Activated T-helper 2 cell treated with anti-CD3 and anti-CD28 coated beads, Interferon-gamma antibody, Interleukin-2, Interleukin-4, amounts not matched to agents 10 μg/mL and 5 μg/mL and 100 μg/mL, durations not matched to agents 14 hours and 24 hours and 36 hours (primary cell): Measurements from ENCODE around the gene PPIB. TPM values are rescaled to one million over a fixed set of nuclear protein-coding genes. Genes with fewer than 3 reads are reported as not detected.
A peak's percentile ranks its signal among the peaks of the same experiment; 100 is the strongest.

Experiments
- DNase-seq: peaks from one replicate; pipeline ENCODE4 v3.0.0; 2021; ENCODE audit warnings: low spot score
- H3K27ac Mint-ChIP-seq: one replicate; pipeline ENCODE4 v1.8.0; 2021; ENCODE audit warnings: mixed read lengths
- H3K27me3 Mint-ChIP-seq: one replicate; pipeline ENCODE4 v1.8.0; 2021; ENCODE audit warnings: low read depth, mixed read lengths
- H3K36me3 Mint-ChIP-seq: one replicate; pipeline ENCODE4 v1.8.0; 2021; ENCODE audit warnings: low read depth, mixed read lengths
- H3K4me1 Mint-ChIP-seq: one replicate; pipeline ENCODE4 v1.8.0; 2021; ENCODE audit warnings: low read depth, mixed read lengths
- H3K4me3 Mint-ChIP-seq: one replicate; pipeline ENCODE4 v1.8.0; 2021; ENCODE audit warnings: low read depth, mild to moderate bottlenecking, moderate library complexity, mixed read lengths
- H3K9me3 Mint-ChIP-seq: one replicate; pipeline ENCODE4 v1.8.0; 2021; ENCODE audit warnings: mixed read lengths
- intact Hi-C: fragments of 100-400 bp; cut with micrococcal nuclease; formaldehyde crosslinking; loops from one replicate; pipeline ENCODE4 v1.15.1; 2023
- total RNA-seq: library from RNA; stranded (reverse); gene quantifications from 2 replicates; pipeline ENCODE4 v1.2.3, GENCODE V29; 2022

PPIB gene
- total RNA-seq, 1 donor from 2014 or later, result 465 TPM

DNA sequence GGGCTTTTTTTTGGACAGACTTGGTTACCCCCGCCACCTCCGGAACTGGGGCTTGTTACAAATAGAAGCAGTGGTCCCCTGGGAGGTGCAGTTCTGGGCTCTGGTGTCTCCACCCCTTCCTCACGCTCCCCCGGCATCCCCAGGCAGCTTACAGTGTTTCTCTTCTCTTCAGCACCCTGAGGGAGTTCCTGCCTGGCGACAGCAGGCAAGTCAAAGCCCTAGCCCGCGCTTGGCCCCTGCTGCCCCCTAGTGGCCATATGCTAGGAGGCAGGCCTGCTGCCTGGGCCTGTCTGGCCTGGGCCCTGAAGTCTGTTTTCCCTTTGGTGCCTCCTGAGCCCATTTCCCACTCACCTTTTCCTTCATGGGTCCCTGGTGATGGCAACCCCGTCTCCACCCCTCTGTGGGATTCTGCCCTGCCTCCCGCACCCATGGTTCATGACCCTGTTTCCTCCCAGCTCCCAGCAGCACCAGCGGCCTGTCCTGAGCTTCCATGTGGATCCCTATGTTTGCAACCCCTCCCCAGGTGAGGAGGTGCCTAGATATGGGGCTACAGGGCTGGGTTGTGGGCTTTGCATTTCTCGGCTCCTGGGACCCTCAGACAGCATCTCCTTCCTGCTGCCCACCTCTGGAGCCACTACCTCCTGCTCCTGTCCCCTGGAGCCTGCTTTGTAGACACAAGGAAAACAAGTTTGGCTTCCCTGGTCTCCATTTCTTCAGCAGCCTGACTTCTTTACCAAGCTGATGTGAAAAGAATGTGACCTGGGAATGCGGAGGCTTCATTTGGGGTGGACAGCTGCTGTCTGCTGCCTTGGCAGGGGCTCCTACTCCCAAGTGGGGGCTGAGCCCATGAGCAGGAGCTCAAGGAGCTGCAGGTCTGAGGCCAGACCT, 9.1 kb downstream of the PPIB start:
- Mint-ChIP-seq H3K27me3 (peaks cover 7% of the 10 kb centered on the region), H3K4me3 (peak overlapping the region; percentile 67), H3K36me3 (peaks cover 44% of the 10 kb centered on the region), H3K27ac (no peak overlapping the region), H3K4me1 (peaks cover 25% of the 10 kb centered on the region), H3K9me3 (no peaks in the 10 kb centered on the region)
- intact Hi-C loops, result loop anchor here (2.0 to 10.0 kb wide), 2 partner anchors 59 to 259 kb away; partner anchors contain the start of gene SNX1
- DNase-seq, result peak; percentile 85

DNA sequence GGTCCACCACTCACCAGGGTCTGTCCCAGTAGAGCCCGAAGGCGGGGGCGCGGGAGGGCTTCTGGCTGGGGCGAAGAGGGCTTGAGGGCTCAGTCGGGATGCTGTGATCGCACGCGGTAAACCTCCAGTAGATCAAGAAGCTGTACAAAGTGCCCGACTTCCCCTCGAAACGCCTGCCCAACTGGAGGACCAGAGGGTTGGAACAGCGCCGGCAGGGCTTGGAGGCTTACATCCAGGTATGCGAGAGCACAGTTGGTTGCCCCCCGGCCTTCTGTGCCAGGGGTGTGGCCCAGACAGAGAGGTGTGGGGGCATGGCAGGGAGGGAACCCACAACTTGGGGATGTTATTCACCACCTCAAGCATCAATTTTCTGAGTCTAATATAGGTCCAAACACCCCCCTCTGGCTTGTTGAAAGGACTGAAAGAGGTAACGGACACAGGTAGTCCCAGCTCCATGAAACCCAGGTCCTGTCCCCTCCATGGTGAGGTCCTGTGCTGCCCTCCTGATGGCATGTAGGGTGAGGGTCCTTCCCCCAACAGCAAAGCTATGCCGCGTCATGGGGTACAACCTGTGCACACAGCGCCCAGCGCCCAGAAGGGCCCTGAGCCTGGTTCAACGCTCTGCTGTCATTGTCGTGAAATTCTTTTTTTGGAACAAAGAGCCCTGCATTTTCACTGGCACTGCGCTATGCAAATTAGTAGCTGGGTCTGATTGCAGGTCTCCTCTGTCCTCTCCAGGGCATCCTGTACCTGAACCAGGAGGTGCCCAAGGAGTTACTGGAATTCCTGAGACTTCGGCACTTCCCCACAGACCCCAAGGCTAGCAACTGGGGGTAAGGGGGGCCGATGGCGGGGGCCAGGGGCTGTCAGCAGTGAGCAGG, 10.1 kb downstream of the PPIB start:
- H3K27ac Mint-ChIP-seq, result no peak overlapping the region
- H3K27me3 Mint-ChIP-seq, result peaks cover 7% of the 10 kb centered on the region
- peak overlapping the region; percentile 67 for H3K4me3 Mint-ChIP-seq
- H3K4me1 Mint-ChIP-seq, result peaks cover 17% of the 10 kb centered on the region
- no peaks in the 10 kb centered on the region for H3K9me3 Mint-ChIP-seq
- intact Hi-C loops, result loop anchor here (2.0 to 10.0 kb wide), 2 partner anchors 58 to 258 kb away; partner anchors contain the start of gene SNX1
- DNase-seq, result no peak
- peaks cover 34% of the 10 kb centered on the region for H3K36me3 Mint-ChIP-seq

DNA sequence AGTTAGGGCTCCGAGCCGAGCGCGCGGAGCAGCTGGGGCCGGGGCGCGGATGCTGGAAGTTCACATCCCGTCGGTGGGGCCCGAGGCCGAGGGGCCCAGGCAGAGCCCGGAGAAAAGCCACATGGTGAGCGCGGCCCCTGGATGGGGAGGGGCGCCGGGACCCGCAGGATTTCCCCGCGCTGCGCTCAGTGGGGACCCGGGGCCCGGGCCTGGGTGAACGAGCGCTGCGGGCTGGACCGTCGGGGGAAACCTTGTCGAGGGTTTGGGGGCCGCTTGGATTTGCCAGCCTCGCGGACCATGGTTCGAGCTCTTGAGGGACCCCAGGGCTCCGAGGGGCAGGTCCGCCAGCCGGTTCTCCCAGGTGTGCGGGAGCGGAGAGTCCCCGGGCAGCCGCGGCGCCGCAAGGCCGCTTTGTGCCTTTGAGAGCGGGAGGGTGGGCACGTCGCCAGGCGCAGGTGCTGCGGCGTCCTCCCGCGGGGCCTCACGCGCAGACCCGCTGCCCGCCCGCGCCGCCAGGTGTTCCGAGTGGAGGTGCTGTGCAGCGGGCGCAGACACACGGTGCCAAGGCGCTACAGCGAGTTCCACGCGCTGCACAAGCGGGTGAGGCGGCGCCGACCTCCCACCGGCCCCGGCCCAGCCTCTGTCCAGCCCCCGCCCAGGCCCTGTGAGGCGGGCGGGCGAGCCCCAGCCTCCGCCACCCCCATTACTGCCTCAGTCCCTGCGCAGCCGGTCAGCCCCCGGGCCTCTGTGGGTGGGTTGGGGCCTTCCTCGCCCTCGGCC, 10.9 kb downstream of the PPIB start, which contains the start of gene SNX22:
TSS of gene SNX22 (plus strand) at position 5 of the 780 bp plus-strand sequence. CDS start at position 50, 45 bp downstream.
- H3K4me3 Mint-ChIP-seq, result peak within 1 kb of the TSS; percentile 79
- intact Hi-C loops, result loop anchor here (2.0 to 10.0 kb wide), 2 partner anchors 57 to 257 kb away; partner anchors contain the start of gene SNX1
- H3K27ac Mint-ChIP-seq, result no peak within 1 kb of the TSS
- H3K36me3 Mint-ChIP-seq, result peaks cover 25% of the 10 kb centered on the region
- H3K9me3 Mint-ChIP-seq, result no peaks in the 10 kb centered on the region
- H3K4me1 Mint-ChIP-seq, result peaks cover 15% of the 10 kb centered on the region
- DNase-seq, result no peak
- H3K27me3 Mint-ChIP-seq, result peaks cover 7% of the 10 kb centered on the region

DNA sequence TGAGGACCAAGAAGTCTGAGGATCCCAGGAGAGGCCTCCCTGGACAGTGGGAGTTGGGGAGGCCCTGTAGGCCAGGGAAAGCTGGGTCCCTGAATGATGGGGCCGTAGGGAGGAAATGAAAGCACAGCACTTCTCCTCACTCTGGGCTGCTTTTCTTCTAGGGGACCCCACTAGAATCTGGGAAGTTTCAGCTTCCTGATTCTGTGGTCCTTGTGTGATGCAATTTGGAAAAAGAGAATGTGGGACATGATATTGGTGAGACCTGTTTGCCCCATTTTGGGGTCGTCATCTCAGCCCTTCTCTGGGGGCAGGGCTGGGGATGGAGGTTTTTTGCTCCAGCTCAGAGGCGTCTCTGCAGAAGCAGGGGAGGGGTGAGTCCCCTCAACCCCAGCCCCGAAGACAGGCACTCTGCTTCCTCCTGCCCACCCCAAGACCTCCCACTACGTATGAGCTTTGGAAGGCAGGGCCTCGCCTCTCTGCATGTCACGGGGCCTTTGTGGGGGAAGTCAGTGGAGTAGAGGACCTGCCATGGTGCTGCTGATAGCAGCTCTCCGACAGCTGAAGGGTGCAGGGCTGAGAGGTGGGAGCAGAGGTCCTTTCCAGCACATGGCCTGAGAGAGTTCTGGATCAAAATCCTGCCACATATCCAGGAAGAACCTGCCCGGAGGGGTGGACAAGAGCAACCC, 12.8 kb downstream of the PPIB start:
- peaks cover 8% of the 10 kb centered on the region for H3K36me3 Mint-ChIP-seq
- peaks cover 7% of the 10 kb centered on the region for H3K27me3 Mint-ChIP-seq
- peak overlapping the region; percentile 17 for H3K4me3 Mint-ChIP-seq
- intact Hi-C loops, result loop anchor here (10.0 kb wide), 1 partner anchor 255 kb away; no protein-coding TSS in a partner anchor
- H3K27ac Mint-ChIP-seq, result no peak overlapping the region
- no peaks in the 10 kb centered on the region for H3K9me3 Mint-ChIP-seq
- H3K4me1 Mint-ChIP-seq, result peaks cover 13% of the 10 kb centered on the region
- DNase-seq, result no peak

DNA sequence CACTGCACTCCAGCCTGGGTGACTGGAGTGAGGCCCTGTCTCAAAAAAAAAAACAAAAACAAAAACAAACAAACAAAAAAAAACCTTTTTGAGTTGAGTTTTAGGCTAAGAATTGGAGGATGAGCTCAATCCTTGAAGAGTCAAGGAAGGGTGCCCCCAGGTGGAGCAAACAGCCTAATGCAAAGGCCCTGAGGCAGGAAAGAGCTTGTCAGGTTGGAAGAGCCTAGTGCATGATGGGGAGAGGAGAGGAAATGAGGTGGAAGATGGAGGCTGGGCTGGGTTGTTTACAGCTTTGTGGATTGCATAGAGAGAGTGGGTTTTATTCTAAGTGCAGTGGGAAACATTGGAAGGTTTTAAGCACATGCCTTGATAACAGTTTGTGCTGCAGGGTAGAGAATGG, 13.4 kb downstream of the PPIB start:
- H3K4me1 Mint-ChIP-seq, result peaks cover 13% of the 10 kb centered on the region
- no peaks in the 10 kb centered on the region for H3K9me3 Mint-ChIP-seq
- H3K36me3 Mint-ChIP-seq, result peaks cover 5% of the 10 kb centered on the region
- H3K27ac Mint-ChIP-seq, result peak overlapping the region; percentile 58
- H3K4me3 Mint-ChIP-seq, result peak overlapping the region; percentile 17
- no peak for DNase-seq
- intact Hi-C loops, result no loop called here
- H3K27me3 Mint-ChIP-seq, result peaks cover 7% of the 10 kb centered on the region

DNA sequence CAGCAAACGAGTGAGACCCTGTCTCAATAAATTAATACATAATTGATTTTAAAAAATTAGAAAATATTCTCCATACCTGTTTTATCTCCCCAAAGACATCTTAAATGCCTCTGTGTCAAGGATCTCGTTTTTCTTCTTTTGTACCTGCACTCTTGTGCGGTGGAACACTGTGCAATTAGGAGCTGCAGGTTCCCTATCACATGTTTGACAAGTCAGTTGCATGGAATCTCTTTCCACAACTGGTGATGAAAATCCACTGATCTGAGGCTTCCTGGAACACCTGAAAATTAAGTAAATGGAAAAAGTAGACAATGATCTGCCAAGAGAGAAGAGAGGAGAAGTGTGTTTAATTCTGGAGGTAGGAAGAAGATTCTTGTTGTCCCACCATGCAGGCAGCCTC, 14.2 kb downstream of the PPIB start:
- Mint-ChIP-seq H3K4me3 (no peak overlapping the region), H3K9me3 (no peaks in the 10 kb centered on the region), H3K27ac (no peak overlapping the region), H3K4me1 (peaks cover 13% of the 10 kb centered on the region), H3K36me3 (peaks cover 3% of the 10 kb centered on the region), H3K27me3 (peaks cover 7% of the 10 kb centered on the region)
- intact Hi-C loops, result no loop called here
- DNase-seq, result no peak

DNA sequence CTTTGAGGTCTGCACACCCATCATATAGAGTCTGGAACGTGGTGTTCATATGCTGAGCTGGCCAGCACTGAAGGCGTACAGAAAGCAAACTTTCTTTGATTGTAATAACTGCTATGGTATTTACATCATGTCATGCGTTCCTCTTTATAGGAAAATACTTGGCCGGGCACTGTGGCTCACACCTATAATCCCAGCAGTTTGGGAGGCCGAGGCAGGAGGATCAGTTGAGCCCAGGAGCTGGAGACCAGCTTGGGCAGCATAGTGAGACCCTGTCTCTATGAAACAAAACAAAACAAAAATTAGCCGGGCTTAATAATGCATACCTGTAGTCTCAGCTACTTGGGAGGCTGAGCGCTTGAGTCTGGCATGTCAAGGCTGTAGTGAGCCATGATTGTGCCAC, 14.7 kb downstream of the PPIB start:
- no peaks in the 10 kb centered on the region for H3K9me3 Mint-ChIP-seq
- H3K4me3 Mint-ChIP-seq, result no peak overlapping the region
- H3K36me3 Mint-ChIP-seq, result no peaks in the 10 kb centered on the region

DNA sequence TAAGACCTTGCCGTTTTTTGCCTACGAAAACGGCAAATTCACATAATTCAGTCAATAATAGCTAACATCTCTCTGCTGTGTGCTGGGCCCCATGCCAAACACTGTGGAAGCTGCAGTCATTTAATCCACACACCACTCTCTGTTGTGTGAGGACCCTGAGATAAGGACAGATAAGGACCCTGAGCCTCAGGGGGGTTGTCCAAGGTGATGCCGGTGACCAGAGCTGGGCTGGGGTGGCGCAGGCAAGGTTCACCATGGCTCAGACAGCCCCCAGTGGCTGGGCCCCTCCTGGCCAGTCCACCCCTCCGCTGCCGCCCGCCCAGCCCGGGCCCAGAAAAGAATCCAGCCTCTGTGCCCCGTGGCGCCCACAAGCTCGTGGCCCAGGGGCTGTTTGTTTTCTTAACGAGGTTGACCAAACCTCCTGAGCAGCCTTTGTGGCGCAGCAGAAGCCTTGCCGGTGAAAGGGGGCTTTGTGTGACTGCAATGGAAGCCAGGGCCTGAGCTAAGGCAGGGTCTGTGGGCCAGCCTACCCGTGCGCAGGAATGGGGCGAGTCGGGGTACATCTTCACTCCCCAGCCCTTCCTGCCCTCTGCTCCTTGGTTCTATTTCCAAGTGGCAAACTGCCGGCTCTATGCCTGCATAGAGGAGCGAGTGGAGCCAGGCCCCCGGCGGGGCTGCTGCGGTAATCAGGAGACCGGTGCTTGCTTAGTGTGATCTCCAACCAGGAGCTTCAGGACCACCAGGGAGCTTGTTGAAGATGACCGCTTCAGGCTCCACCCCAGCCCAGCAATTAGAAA, 15.7 kb downstream of the PPIB start:
- Mint-ChIP-seq H3K4me3 (no peak overlapping the region), H3K27ac (no peak overlapping the region), H3K4me1 (peaks cover 10% of the 10 kb centered on the region), H3K36me3 (no peaks in the 10 kb centered on the region), H3K9me3 (no peaks in the 10 kb centered on the region), H3K27me3 (no peaks in the 10 kb centered on the region)
- no peak for DNase-seq
- intact Hi-C loops, result no loop called here

More for the DNA sequence above, 14.7 kb downstream of the PPIB start:
- intact Hi-C loops, result no loop called here
- Mint-ChIP-seq H3K4me1 (peaks cover 10% of the 10 kb centered on the region), H3K27me3 (peaks cover 4% of the 10 kb centered on the region), H3K27ac (no peak overlapping the region)
- DNase-seq, result no peak

DNA sequence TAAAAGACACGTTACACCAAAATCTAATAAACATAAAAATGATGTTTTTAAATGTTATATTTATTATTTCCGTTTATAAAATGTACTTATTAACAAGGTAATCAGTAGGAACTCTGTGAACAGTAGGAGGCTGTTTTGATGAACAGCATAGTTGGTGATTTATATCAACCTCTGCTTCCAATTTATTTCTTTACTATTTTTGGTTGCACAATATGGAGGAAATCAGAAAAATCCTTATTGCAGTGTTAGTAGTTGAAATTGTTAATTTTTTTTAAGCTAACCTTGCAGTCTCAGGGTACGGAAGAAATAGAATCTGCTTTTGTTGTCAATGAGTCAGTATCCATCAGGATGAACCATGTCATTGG, 16.3 kb downstream of the PPIB start:
- Mint-ChIP-seq H3K27ac (no peak overlapping the region), H3K27me3 (no peaks in the 10 kb centered on the region), H3K4me3 (no peak overlapping the region), H3K4me1 (peaks cover 10% of the 10 kb centered on the region), H3K36me3 (peaks cover 3% of the 10 kb centered on the region), H3K9me3 (no peaks in the 10 kb centered on the region)
- intact Hi-C loops, result no loop called here
- no peak for DNase-seq

DNA sequence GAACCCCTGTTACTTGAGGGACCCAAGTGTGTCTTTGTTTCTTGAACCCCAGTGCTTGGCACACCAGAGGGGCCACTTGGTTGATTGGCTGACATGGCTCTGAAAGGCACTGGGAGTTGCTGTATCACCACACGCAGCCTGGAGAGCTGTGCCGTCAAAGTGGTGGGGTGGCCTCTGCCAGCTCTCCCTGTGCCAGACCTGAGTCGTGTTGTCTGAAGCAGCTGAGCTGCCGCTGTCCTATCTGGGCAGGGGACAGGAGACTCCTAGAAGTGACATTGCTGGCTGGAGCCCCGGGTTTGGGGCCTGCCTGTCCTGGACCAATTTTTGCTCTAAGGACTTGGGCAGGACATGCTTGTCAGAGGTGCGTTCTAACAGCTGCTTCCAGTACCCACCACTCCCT, 16.8 kb downstream of the PPIB start:
- intact Hi-C loops, result no loop called here
- Mint-ChIP-seq H3K36me3 (peaks cover 8% of the 10 kb centered on the region), H3K9me3 (no peaks in the 10 kb centered on the region), H3K27ac (no peak overlapping the region), H3K4me1 (peaks cover 9% of the 10 kb centered on the region), H3K4me3 (no peak overlapping the region), H3K27me3 (no peaks in the 10 kb centered on the region)
- no peak for DNase-seq

DNA sequence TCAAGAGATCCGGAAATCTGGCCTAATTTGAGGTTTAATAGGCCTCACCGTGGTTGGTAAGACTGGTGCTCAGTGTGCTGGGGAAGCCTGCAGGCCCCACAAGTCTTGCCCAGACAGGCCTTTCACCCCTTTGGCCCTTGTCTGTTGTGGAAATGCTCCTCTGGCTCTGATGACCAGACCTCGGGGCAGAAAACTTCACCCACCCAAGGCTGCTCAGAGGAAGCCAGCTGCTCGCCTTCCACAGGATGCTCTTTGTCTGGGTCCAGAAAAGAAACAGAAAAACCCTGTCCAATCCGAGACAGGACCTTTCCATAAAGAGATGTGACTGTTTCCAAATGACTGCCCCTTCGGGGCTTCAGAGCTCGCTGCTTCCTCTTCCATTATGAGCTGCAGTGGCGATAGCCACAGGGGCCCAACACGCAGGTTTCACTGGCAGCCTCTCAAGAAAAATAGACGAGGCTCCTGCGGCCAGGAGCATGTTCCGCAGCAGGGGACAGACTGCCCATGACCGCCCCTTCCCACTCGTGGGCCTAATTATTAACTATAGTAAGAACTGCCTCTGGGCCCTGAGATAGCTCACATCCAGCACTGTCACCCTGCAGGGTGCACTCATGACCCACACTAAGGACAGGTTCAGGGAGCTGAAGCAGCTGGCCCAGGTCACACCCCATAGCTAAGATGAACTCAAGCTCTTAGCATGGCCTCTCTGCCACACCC, 18.1 kb downstream of the PPIB start:
- Mint-ChIP-seq H3K4me3 (no peak overlapping the region), H3K27ac (no peak overlapping the region), H3K36me3 (peaks cover 12% of the 10 kb centered on the region), H3K4me1 (peaks cover 5% of the 10 kb centered on the region), H3K9me3 (no peaks in the 10 kb centered on the region), H3K27me3 (no peaks in the 10 kb centered on the region)
- no peak for DNase-seq
- intact Hi-C loops, result no loop called here
